ENCODE data around the gene ALDH1L1.

Gene ALDH1L1

DNA sequence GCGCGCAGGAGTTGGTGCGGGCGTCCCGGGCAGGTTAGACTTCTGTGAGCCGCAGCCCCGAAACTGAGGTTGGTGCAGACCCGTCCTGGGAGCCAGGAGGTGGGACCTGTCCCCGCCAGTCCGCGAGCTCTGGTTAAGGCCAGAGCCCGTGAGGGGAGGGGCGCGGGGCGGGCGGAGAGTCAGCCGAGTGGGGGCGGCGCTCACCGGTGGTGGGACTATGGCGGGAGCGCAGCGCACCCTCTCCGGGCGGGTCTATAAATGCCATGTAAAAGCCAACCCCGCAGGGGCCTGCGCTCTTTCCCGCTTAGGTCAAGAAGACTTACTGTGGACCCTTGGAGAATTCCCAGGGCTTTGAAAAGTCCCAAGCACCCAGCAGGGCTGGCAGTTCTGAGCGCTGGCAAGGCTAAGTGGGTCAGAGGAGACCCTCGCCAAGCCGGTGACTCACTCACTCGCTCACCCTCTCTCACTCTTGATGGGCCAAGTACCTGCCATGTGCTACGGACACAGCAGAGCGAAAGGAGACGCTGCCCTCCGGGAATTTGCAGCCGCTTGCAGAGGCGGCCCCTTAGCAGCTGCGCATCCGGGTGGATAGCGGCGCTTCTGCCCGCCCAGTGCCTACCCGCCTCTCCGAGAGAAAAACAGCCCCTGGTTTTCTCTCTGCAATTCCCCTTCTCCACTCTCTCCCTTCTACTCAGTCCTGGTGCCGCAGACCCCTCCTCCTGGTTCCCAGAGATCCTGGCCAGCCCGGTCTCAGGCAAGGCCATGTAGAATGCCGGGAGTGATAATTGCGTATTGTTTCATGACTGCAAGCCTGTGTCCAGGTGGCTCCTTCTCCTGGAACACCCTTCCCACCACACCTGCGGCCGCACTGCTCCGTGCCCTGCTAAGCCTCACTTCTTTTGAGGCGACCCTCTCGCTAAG lies at the start of gene ALDH1L1:
TSS of gene ALDH1L1 (minus strand) at position 110 of the 921 bp plus-strand sequence. CDS start 19,607 bp downstream, outside the sequence.
- DNase-seq (ENCODE audit: low read depth) = no peak

DNA sequence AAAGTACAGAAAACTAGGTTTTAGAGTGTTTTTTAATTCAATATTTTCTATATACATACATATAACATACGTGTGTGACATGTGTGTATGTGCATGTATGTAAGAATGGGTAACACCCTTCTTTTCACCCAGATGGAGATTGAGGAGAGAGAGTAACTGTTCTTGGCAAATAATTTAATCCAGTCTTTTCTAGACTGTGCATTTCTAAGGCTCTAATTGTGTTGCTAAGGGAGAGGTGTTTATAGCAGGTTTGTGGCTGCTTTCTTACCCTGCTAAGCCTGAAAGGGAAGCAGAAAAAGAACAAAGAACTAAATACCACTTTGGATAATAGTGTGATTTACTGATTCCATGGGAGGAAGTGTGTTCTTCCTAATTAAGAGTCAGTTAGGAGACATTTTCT lies 46.0 kb upstream of the ALDH1L1 start:
- no peak for DNase-seq (ENCODE audit: low read depth)

DNA sequence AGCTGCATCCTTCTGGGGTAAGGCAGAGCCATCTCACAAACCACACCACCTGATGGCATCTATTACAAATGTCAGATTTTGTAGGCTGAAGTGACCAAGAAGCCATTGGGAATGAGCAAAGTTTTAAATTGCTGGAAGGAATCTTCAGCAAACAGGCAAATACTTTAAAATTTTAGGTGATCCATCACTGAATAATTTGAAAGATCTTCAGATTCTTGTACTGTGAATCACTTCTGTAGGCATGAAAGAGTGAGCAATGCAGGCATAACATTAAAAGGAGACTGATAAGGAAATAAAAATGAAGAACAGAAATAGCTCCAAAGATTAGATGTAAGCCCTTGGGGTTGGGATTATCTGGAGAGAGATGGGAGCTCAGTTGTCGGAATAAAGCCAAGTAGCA lies 36.0 kb upstream of the ALDH1L1 start:
- DNase-seq (ENCODE audit: low read depth) = no peak

DNA sequence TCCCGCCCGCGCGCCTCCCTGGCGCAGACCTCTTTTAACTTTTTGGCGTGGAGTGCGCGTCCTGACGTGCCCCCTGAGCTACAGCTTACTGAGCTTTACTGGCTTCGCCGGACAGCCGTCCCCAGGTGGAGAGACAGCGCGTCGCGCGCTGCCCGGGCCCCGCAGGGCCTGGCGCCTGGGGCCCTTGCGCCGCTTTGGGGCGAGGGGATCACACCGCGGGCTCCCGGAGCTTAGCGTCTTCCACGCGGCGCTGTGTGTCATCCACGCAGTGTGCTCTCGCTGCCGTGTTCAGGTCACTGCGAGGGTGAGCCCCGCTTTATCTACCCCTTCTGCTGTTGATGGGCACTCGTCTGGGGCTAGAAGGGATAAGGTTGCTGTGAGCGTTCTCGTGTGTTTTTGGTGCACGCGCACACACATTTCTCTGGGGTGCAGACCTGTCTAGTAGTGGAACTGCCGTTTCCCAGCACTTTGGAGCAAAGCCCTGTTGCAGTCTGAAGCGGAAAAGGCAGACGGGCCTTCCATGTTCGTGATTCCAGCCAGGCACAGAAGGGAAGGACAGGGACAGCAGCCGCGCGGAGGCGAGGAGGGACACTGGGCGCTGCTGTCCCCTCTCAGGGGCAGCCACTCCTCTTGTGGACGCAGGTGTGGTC lies 33.1 kb upstream of the ALDH1L1 start:
- no peak for DNase-seq (ENCODE audit: low read depth)

DNA sequence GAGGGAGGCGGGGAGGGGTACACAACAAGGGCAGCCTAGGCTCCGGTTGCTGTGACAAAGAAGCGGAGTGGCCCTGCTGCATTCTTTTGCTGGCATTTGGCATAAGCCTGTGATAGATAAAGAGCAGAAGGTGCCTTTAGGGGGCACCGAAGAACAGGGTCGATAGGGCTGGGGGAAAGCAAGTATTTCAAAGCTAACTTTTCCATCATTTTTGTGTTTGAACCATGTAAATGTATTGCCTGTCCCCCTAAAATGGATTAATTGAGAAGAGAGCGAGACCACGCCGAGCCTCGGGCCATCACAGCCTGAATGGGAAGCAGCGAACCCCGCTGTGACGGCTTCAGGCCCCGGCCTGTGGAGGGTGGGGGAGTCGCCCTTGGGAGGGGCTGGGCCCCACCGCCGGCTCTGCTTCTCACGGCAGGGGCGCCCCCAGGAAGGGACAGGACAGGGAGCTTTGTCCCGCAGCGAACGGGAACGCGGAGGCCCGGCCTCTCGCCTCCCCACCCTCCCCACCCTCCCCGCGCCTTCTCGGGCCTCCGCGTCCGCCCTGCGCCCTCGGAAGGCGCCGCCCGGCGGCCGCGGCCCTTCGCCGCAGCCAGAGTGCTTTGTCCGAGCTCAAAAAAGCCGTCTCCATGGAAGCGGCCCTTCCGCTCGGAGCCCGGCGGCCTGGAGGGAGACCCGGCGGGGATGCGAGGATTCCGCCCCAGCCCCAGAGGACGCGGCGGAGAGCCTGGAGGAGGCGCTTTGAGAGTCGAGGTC lies 32.4 kb upstream of the ALDH1L1 start:
- no peak for DNase-seq (ENCODE audit: low read depth)

DNA sequence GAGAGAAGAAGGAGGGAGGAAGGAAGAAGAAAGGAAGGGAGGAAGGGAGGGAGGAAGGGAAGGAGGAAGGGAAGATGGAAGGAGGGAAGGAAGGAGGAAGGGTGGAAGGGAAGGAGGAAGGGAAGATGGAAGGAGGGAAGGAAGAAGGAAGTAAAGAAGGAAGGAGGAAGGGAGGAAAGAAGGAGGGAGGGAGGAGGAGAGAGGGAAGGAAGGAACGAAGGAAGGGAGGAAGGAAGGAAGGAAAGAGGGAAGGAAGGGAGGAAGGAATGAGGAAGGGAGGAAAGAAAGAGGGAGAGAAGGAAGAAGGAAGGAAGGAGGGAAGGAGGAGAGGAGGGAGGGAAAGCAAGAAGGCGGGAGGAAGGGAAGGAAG lies 31.8 kb upstream of the ALDH1L1 start:
- DNase-seq (ENCODE audit: low read depth) = no peak

DNA sequence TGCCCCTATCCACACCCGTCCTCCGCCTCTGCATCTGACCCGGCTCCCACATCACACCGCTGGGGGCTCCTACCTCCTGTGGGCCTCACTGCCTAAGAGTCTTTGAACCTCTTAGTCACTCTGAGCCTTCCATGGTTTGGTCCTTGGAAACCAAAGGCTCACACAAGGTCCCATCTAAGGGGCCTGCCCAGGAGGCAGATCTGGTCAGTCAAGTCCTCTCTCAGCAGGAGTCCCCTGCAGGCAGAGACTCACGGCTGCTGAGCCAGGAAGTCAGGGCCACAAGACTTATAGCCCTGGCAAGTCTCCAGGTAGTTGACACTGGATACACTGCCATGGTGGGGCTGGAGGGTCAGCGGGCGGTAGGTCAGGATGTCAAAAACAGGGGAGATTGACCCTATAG lies 31.2 kb upstream of the ALDH1L1 start:
- DNase-seq (ENCODE audit: low read depth) = no peak

DNA sequence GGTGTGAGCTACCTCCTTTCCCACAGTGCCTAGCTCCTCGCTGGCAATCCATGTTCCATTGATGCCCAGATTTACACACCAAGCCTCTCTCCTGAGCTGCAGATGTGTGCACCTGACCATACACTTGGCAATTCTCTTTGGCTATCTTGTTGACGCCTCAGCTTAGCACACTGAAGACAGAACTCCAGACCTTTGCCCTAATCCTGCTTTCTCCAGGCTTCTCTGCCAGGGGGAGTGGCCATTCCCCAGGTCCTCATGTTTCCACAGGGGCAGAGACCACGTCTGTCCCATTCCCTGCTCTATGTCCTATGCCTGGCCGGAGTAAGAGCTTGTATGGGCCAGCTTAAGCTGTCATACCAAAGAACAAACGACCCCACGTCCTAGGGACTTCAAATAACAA lies 30.2 kb upstream of the ALDH1L1 start:
- no peak for DNase-seq (ENCODE audit: low read depth)

DNA sequence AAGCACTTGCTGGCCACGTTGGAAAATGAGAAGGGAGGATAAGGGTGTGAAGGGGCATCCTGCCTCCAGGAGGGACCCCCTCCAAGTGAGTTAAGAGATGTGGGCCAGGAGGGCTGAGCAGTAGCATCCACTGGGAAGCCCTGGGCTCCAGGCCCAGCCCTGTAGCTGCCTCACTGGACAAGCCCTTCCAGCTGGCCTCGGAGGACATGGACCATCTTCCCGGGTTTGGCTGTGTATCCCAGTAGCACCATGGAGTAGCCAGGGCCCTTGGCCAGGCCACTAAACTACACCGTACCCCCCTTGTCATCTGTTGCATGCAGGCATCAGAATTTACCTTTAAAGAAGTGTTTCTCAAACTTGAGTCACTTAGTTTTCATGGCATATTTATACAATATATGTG lies 29.4 kb upstream of the ALDH1L1 start:
- no peak for DNase-seq (ENCODE audit: low read depth)

DNA sequence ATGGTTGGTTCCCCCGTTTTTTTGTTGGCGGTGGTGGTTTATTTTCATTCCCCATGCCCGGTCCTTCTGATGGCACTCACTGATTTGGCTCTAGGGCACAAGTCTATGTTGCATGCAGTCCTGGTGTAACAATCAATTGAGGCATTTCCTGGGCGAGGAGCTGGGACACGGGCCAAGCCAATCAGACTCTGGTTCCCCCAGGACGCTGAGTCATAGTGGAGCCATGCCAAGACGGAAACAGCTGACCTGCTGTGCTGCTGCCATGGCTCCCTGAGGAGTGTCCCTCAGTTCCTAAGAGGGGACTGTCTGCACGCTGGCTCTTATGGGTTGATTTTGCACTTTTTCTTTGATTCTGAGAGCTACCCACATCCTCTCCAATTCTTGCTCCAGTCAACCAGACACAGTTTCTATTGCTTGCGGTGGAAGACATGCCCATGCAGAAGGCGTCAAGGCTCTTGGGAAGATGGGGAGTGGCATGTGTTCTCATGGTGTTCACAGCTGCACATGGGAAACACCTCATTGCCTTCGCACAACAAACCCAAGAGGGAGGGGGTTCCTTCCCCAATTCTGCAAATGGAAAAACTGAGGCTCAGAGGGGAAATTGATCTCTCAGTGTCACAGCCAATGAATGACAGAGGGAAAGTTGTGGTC lies 28.3 kb upstream of the ALDH1L1 start:
- DNase-seq (ENCODE audit: low read depth) = no peak

DNA sequence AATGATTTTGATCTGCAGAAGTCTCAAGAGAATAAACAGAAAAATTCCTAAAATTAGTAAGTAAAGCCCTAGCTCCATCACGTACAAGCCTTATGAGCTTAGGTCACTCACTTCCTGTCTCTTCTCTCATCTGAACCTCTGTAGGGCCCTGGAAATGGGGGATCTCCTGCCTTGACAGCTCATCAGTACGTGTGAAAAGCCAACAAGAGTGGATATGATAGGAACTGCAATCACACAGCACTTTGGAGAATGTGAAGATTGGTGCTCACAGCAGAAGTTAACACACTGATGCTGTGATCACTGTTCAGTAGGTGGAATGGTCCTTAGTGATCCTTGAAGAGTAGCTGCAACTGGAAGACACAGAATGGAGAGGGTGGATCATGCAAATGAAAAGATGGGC lies 27.8 kb upstream of the ALDH1L1 start:
- DNase-seq (ENCODE audit: low read depth) = no peak

DNA sequence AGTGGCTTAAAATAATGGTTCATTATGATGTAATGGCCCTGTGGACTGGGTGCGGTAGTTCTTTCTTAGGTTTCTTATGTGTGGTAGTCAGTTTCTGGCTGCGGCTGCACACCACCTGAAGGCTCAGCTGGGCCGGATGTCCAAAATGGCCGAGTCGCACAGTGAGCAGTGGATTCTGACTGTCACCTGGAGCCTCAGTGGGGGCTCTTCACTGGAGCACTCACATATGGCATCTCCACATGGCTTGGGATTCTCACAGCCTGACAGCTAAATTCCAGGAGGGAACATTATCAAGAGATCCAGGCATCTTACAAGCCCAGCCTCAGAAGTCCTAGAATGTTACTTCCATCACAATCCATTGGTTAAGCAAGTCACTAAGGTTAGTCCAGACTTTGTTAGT lies 26.8 kb upstream of the ALDH1L1 start:
- DNase-seq (ENCODE audit: low read depth) = no peak

DNA sequence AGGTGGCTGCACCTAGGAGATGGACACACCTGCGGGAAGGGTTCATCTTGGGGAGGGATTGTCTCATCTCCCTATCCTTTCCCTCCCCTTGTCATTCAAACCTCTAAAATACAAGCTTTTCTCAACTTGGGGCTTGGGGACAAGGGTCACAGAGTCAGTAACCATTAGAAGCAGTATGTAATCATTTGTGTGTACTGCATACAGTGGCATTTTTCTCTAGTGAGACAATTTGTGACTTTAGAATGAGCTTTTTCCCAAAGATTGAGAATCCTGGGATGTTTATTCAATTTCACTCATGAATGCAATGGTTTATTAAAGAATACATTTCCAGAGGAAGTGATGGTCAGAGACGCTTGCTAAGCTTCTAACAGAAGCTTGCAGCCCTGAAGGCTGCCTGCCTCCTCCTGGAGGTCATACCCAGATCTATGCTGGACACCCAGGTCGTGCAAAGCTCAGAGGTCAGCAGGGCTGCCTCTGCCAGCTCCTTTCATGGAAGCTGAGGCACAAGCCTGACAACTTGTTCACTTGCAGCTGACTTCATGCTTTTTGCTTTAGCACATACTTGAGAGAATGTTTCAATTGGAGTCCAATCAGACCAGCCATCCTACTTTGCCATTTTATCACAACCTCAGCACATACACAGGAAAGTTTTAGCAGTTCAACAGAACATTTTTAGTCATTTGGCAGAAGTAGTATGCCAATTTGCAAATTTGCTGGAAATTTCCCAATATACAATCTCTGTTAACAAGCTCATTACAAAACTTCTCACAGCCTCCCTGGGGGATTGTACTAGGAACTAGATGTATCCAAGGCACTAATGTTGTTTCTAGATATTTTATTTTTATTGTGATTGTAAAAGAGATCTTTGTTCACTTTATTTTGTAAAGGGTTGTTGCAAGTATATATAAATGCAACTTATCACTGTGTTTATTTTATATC lies 25.6 kb upstream of the ALDH1L1 start:
- no peak for DNase-seq (ENCODE audit: low read depth)

DNA sequence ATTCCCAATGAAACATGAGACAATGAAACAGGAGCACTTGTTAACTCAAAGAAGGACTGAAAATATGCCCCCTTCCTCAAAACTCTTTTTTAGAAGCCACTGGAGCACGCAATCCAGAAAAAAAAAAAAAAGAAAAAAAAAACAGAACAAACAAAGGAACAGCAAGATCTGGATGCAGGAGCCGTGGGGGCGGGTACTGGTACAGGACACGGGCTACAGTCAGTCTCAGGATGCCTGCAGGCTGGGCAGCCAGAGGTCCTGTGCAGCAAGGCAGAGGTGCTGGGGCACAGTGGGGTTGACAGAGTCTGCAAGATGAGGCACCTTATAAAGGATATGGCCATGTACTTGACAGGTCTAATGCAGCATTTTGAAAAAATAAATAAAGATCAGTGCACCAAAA lies 22.3 kb upstream of the ALDH1L1 start:
- DNase-seq (ENCODE audit: low read depth) = no peak

DNA sequence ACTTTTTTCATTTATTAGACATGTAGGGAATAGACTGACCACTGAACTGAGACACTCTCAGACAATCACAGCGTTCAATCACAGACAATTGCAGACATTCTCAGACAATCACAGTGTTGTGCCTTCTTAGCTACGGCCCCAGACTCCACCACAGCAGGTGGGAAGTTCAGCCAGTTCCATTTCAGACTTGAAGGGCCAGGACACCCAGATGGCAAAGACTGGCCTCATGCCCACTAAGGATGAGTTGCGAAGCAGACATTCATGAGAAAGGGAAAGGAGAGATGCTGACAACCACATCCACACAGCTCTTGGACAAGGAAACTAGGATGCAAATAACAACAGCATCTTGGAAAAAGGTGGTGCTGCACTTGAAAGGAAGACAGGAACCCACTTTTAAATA lies 21.9 kb upstream of the ALDH1L1 start:
- DNase-seq (ENCODE audit: low read depth) = no peak

DNA sequence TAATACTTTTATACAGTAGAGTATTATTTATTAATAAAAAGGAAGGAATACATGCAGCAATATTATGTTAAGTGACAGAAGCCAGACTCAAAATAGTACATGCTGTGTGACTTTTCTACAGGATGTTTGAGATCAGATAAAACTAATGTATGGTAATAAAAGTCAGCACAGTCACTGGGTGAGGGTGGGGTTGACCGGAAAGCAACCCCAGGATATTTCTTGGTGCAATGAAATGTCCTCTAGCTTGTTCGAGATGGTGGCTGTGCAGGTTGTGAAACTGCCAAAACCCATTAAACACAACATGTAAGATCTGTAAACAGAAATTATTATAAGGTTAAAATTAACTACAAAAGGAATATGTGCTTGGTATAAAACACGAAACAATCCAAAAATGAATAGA lies 20.8 kb upstream of the ALDH1L1 start:
- DNase-seq (ENCODE audit: low read depth) = no peak

DNA sequence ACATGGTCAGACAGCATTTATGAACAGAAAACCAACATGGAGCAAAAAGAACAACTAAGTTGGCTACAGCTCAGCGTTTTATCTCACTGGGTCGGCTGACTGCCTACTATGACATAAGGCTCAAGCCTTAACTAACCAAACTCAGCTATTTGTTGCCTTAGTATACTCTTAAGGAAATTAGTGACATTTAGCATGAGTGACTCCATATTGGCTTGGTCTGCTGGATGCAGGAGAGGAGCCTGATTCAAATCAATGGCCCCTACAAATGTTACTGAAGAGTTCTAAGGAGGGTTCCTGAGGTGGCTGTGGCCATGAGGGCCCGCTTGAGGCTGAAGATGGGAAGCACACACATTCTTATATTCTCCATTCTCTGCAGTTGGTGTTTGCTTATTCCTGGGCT lies 20.1 kb upstream of the ALDH1L1 start:
- no peak for DNase-seq (ENCODE audit: low read depth)

DNA sequence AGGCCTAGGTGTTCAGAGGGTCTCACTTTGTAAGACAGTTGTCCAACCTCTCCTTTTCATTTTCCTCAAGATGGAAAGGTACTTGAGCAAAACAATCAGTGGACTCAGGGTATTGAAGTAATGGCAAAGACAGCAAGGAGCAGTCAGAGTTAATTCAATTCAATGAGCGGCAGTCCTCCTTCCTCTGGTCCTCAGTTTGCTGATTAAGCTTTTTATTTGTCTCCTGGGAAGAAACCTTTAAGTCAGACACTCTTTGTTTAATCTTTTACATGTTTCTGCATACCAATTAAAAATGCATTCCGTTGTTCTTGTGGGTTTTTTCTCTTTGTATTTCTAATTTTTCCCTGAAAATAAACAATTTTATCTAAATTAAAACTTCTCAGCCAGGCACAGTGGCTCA lies 18.9 kb upstream of the ALDH1L1 start:
- DNase-seq (ENCODE audit: low read depth) = no peak

DNA sequence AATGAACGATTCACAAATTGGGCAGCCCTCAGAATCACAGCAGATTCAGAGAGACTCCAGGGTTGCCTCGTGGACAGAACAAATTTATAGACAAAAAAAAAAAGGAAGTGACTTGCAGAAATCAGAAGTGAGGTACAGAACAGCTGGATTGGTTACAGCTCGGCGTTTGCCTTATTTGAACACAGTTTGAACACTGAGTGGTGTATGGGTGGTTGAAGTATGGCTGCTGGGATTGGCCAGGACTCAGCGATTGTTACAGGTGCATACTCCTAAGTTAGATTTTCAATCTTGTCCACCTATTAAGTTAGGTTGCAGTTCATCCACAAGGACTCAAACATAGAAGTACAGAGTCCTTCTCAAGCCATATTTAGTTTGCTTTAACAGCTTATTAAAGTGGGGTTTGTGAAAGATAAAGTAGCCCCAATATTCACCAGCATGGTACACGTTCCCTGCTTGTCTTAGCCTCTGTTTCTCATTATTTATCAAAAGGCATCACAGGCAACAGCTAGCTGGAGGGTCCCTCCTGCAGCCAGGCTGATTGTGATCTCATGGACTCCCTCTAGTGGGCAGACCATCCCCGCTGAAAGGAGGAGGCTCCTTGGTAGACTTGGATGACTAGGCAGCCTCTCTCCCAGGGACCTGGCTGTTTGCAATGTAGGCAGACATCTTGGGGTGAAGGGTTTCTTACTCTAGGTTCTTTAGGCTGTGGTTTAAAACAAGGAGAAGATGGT lies 17.6 kb upstream of the ALDH1L1 start:
- DNase-seq (ENCODE audit: low read depth) = no peak

DNA sequence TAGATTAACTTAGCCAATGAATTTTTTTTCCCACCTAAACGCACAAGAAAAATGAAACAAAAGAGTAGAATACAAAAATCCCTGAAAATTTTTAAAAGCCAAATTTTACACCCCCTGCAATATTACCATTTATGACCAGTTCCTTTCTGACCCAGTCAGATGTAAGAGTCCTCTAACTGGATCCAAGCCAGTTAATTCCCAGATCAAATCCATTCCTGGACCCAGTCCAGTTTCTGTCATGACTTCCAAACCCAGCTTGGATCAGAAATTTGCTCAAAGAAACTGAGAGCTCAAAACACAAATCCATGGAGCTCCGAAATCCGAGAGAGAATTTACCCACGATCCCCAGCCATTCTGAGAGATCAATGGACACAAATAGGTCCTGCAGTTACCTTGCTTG lies 17.0 kb upstream of the ALDH1L1 start:
- DNase-seq (ENCODE audit: low read depth) = no peak

All from stimulated activated CD8-positive, alpha-beta memory T cell treated with anti-CD3 and anti-CD28 coated beads, Interleukin-15, amount 100 ng/mL, for 1 hour (primary cell).